ENCODE measurements around the gene WSCD2. TPM values are rescaled to one million over a fixed set of nuclear protein-coding genes. Genes with fewer than 3 reads are reported as not detected.

The WSCD2 gene
- total RNA-seq, 1 donor from 2014 or later, result not detected

DNA sequence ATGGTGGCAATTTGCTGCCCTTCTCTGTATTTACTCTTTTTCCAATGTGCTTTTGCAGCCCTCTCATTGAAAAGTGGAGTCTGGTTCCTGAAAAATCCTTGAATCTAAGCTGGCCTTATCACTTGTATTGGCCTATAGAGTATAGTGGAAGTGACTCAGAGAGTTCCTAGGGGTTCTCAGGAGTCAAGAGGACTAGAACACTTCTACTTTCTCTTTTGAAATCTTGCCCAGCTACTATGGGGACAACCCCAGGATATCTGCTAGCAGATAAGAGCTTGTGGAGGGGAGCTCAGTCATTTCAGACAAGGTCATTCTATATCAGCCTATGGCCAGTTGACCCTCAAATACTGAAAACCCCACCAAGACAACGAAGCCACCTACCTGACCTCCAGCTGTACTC is 26.7 kb upstream of the WSCD2 start:
- Mint-ChIP-seq H3K36me3 (ENCODE audit: insufficient read depth) (no peaks in the 10 kb centered on the region), H3K27ac (no peak overlapping the region)

DNA sequence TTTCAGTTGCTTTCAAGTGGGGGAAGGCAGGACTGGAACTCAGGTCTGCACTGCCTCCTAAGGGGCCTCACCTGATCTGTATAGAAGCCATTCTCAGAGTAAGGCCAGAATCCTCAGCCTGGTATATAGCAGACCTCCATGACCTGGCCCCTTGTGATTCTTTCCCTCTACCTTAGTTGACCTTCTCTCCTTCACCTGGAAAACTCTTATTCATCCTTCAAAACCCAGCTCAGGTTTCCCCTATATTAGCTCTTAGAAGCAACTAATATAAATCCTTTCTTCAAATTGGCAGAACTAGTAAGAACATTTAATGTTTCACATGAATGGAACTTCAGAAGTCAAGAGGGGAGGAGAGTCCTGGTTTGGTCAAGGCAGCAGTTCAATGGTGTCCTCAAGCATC is 26.0 kb upstream of the WSCD2 start:
- TF ChIP-seq CTCF (IDR thresholded peaks at IDR 0.05; ENCODE audit: unreplicated experiment), result no peak
- peaks cover 1% of the 10 kb centered on the region for H3K4me1 Mint-ChIP-seq (ENCODE audit: low read depth)
- no peaks in the 10 kb centered on the region for H3K36me3 Mint-ChIP-seq (ENCODE audit: insufficient read depth)
- no peaks in the 10 kb centered on the region for H3K9me3 Mint-ChIP-seq (ENCODE audit: low read depth)
- H3K27me3 Mint-ChIP-seq, result peaks cover 15% of the 10 kb centered on the region
- H3K4me3 Mint-ChIP-seq (ENCODE audit: low read depth), result no peak overlapping the region
- no peak overlapping the region for H3K27ac Mint-ChIP-seq
- DNase-seq (ENCODE audit: low spot score, unreplicated experiment), result no peak

More for the DNA sequence above, 26.7 kb upstream of the WSCD2 start:
- Mint-ChIP-seq H3K27me3 (peaks cover 18% of the 10 kb centered on the region), H3K4me1 (ENCODE audit: low read depth) (peaks cover 1% of the 10 kb centered on the region), H3K9me3 (ENCODE audit: low read depth) (no peaks in the 10 kb centered on the region), H3K4me3 (ENCODE audit: low read depth) (no peak overlapping the region)
- no peak for DNase-seq (ENCODE audit: low spot score, unreplicated experiment)
- TF ChIP-seq CTCF (IDR thresholded peaks at IDR 0.05; ENCODE audit: unreplicated experiment), result no peak

- Mint-ChIP-seq H3K27me3 (peaks cover 15% of the 10 kb centered on the region), H3K4me1 (ENCODE audit: low read depth) (peaks cover 1% of the 10 kb centered on the region), H3K9me3 (ENCODE audit: low read depth) (no peaks in the 10 kb centered on the region), H3K36me3 (ENCODE audit: insufficient read depth) (no peaks in the 10 kb centered on the region), H3K4me3 (ENCODE audit: low read depth) (no peak overlapping the region), H3K27ac (no peak overlapping the region)
- DNase-seq (ENCODE audit: low spot score, unreplicated experiment), result no peak
- no peak for TF ChIP-seq CTCF (IDR thresholded peaks at IDR 0.05; ENCODE audit: unreplicated experiment)
These were observed 25.6 kb upstream of the WSCD2 start for GRCh38 chr12:108103517-108103916.

- Mint-ChIP-seq H3K36me3 (ENCODE audit: insufficient read depth) (no peaks in the 10 kb centered on the region), H3K27me3 (peaks cover 6% of the 10 kb centered on the region), H3K27ac (no peak overlapping the region), H3K4me3 (ENCODE audit: low read depth) (no peak overlapping the region), H3K9me3 (ENCODE audit: low read depth) (no peaks in the 10 kb centered on the region), H3K4me1 (ENCODE audit: low read depth) (no peaks in the 10 kb centered on the region)
- no peak for DNase-seq (ENCODE audit: low spot score, unreplicated experiment)
- TF ChIP-seq CTCF (IDR thresholded peaks at IDR 0.05; ENCODE audit: unreplicated experiment), result no peak
These were observed 24.4 kb upstream of the WSCD2 start for GRCh38 chr12:108104657-108105056.

DNA sequence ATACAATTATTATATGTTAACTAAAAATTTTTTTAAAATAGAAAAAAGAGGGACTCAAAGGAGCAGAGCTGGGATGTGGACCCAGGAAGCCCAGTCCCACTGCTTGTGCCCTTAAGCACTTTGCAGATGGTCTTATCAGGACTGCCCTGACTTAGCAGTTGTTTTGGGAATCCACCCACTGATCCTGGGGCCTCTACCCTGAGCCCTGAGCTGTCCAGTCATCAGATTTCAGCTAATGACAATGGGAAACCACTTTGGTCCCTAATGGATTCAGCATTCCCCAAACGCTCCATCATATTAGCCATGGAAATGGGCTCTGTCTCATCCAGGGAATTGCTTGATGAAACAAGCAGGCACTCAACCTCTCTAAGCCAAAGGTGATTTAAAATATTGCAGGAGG is 22.5 kb upstream of the WSCD2 start:
- H3K27ac Mint-ChIP-seq, result no peak overlapping the region
- no peaks in the 10 kb centered on the region for H3K4me1 Mint-ChIP-seq (ENCODE audit: low read depth)
- H3K4me3 Mint-ChIP-seq (ENCODE audit: low read depth), result no peak overlapping the region
- no peaks in the 10 kb centered on the region for H3K36me3 Mint-ChIP-seq (ENCODE audit: insufficient read depth)
- TF ChIP-seq CTCF (IDR thresholded peaks at IDR 0.05; ENCODE audit: unreplicated experiment), result no peak
- DNase-seq (ENCODE audit: low spot score, unreplicated experiment), result no peak
- H3K9me3 Mint-ChIP-seq (ENCODE audit: low read depth), result no peaks in the 10 kb centered on the region
- H3K27me3 Mint-ChIP-seq, result no peaks in the 10 kb centered on the region
